ENCODE results near the gene TMTC1. TPM values are rescaled to one million over a fixed set of nuclear protein-coding genes. Genes with fewer than 3 reads are reported as not detected.

Gene TMTC1
- polyA plus RNA-seq, 1 of the 3 experiments (the other 2 are of a cell fraction): 0.13 TPM

- TF ChIP-seq NFIC (IDR thresholded peaks at IDR 0.05; ENCODE audit: borderline replicate concordance): no peak
- no peak for TF ChIP-seq RFX5 (IDR thresholded peaks at IDR 0.05; ENCODE audit: low read length)
- TF ChIP-seq POLR2AphosphoS5 (IDR thresholded peaks at IDR 0.05; ENCODE audit: low read depth, low read length): no peak
- no peak for TF ChIP-seq FOXJ3 (CRISPR knock-in tag; IDR thresholded peaks at IDR 0.05)
Observed at GRCh38 chr12:29533815-29534489, 249.8 kb downstream of the TMTC1 start (continued).

DNA sequence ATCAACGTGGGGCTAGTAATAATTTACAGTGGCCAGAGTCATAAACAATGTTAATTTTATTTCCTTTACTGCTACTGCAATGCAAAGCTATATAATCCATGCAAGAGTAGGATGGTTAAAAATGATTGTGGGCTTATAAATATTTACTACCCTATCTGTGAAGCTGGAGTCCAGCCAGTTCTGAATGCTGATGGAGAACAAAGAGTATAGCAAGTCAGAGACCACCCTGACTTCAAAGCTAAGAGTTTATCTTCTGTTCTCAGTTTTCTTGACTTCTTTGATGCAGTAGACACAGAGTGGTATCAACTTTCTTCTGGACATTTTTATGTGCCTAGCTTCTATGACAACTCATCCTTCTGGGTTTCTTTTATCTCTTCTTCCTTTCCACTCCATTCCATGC is 252.3 kb downstream of the TMTC1 start:
- Histone ChIP-seq H3K9me2 (no peaks in the 10 kb centered on the region), H3K9me3 (no peaks in the 10 kb centered on the region), H3K27ac (ENCODE audit: low read depth in 2 of 2, low read length in 1 of 2) (no peak overlapping the region), H2AFZ (ENCODE audit: low read depth) (no peak overlapping the region), H3F3A (replicated peaks; ENCODE audit: insufficient read depth) (no peaks in the 10 kb centered on the region), H3K27me3 (ENCODE audit: insufficient read depth) (no peaks in the 10 kb centered on the region), H3K4me3 (ENCODE audit: low read depth in 2 of 2, low read length in 1 of 2) (no peak overlapping the region), H3K4me2 (no peak overlapping the region), H3K9ac (no peak overlapping the region), H3K4me1 (ENCODE audit: control insufficient read depth in 1 of 2, insufficient read depth in 2 of 2, low read depth in 1 of 2, low read length in 1 of 2) (no peaks in the 10 kb centered on the region; a peak in 1 of 4 replicates), H4K20me1 (ENCODE audit: insufficient read depth) (no peaks in the 10 kb centered on the region), H3K79me2 (ENCODE audit: insufficient read depth) (no peaks in the 10 kb centered on the region), H3K36me3 (replicated peaks in 1 of 2; ENCODE audit: control insufficient read depth in 1 of 2, insufficient read depth in 2 of 2, low read length in 1 of 2) (no peaks in the 10 kb centered on the region)
- 4% methylated on average over 1 of the region's 1 CpG for WGBS (ENCODE audit: low lambda C conversion rate)
- no peak for TF ChIP-seq NFIC (IDR thresholded peaks at IDR 0.05; ENCODE audit: borderline replicate concordance)
- no peak for TF ChIP-seq EP300 (IDR thresholded peaks at IDR 0.05; ENCODE audit: borderline replicate concordance in 1 of 2, low read depth in 1 of 2, low read length in 1 of 2)
- TF ChIP-seq CHD2 (IDR thresholded peaks at IDR 0.05; ENCODE audit: low read length, partially characterized antibody): no peak
- no peak for TF ChIP-seq GABPA (IDR thresholded peaks at IDR 0.05; ENCODE audit: low read depth)
- no peak for TF ChIP-seq JUND (IDR thresholded peaks at IDR 0.05)
- no peak for TF ChIP-seq REST (IDR thresholded peaks at IDR 0.05; ENCODE audit: low read depth, low read length)
- TF ChIP-seq USF1 (IDR thresholded peaks at IDR 0.05; ENCODE audit: borderline replicate concordance, low read depth): no peak
- TF ChIP-seq EZH2phosphoT487 (IDR thresholded peaks at IDR 0.05; ENCODE audit: borderline replicate concordance, low read depth): no peak
- no peak for TF ChIP-seq SIN3A (IDR thresholded peaks at IDR 0.05; ENCODE audit: borderline replicate concordance, low read depth, low read length)
- TF ChIP-seq GATA2 (CRISPR knock-in tag; IDR thresholded peaks at IDR 0.05): no peak
- TF ChIP-seq SMC3 (IDR thresholded peaks at IDR 0.05; ENCODE audit: low read depth, low read length): no peak
- TF ChIP-seq, protein P1, sequence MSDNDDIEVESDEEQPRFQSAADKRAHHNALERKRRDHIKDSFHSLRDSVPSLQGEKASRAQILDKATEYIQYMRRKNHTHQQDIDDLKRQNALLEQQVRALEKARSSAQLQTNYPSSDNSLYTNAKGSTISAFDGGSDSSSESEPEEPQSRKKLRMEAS (IDR thresholded peaks at IDR 0.05; ENCODE audit: low read depth): no peak
- TF ChIP-seq YY1 (IDR thresholded peaks at IDR 0.05; ENCODE audit: low read depth): no peak
- no peak for TF ChIP-seq RXRA (IDR thresholded peaks at IDR 0.05; ENCODE audit: borderline replicate concordance, low read depth)
- TF ChIP-seq RCOR1 (IDR thresholded peaks at IDR 0.05; ENCODE audit: low read length): no peak
- TF ChIP-seq IRF3 (IDR thresholded peaks at IDR 0.05; ENCODE audit: low read depth, low read length): no peak
- TF ChIP-seq FOXJ3 (CRISPR knock-in tag; IDR thresholded peaks at IDR 0.05): no peak
- TF ChIP-seq, protein P2, sequence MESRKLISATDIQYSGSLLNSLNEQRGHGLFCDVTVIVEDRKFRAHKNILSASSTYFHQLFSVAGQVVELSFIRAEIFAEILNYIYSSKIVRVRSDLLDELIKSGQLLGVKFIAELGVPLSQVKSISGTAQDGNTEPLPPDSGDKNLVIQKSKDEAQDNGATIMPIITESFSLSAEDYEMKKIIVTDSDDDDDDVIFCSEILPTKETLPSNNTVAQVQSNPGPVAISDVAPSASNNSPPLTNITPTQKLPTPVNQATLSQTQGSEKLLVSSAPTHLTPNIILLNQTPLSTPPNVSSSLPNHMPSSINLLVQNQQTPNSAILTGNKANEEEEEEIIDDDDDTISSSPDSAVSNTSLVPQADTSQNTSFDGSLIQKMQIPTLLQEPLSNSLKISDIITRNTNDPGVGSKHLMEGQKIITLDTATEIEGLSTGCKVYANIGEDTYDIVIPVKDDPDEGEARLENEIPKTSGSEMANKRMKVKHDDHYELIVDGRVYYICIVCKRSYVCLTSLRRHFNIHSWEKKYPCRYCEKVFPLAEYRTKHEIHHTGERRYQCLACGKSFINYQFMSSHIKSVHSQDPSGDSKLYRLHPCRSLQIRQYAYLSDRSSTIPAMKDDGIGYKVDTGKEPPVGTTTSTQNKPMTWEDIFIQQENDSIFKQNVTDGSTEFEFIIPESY (IDR thresholded peaks at IDR 0.05; ENCODE audit: borderline replicate concordance, low read depth): no peak
- TF ChIP-seq PBX3 (IDR thresholded peaks at IDR 0.05): no peak
- DNase-seq: no peak
- POLR2A ChIA-PET: no interaction called here
- CTCF ChIA-PET: interaction anchor here (1.0 to 3.1 kb wide), 2 partner anchors 8 to 12 kb away, joined by 3 to 30 read pairs; no protein-coding TSS in a partner anchor
